Measurements from ENCODE around the gene TIPARP. TPM values are rescaled to one million over a fixed set of nuclear protein-coding genes. Genes with fewer than 3 reads are reported as not detected.

Gene TIPARP
- total RNA-seq, 4 donors from 2014 or later, result 61.9 to 94.8 (median 78.5) TPM

- WGBS, result 66% methylated on average over 2 of the region's 2 CpGs
- H3K9me3 ChIP-seq, result no peaks in the 10 kb centered on the region
- H3K4me1 ChIP-seq, result no peaks in the 10 kb centered on the region
- H3K27ac ChIP-seq (replicated peaks in 1 of 4), result no peak overlapping the region
- TF ChIP-seq CTCF (IDR thresholded peaks at IDR 0.05) (no peak), POLR2A (IDR thresholded peaks at IDR 0.05; ENCODE audit: low read depth) (no peak), POLR2AphosphoS5 (IDR thresholded peaks at IDR 0.05) (no peak), EP300 (IDR thresholded peaks at IDR 0.05) (no peak)
- no peak for DNase-seq (ENCODE audit: extremely low spot score)
- intact Hi-C loops (cut with DNase I), result no loop called here
- no peak overlapping the region for H3K4me3 ChIP-seq
- H3K27me3 ChIP-seq, result no peaks in the 10 kb centered on the region
- no peaks in the 10 kb centered on the region for H3K36me3 ChIP-seq
These were observed 9.1 kb upstream of the TIPARP start for GRCh38 chr3:156665291-156665690.

- no peaks in the 10 kb centered on the region for H3K4me1 ChIP-seq
- H3K27ac ChIP-seq (replicated peaks in 1 of 4), result no peak overlapping the region
- TF ChIP-seq CTCF (IDR thresholded peaks at IDR 0.05), result no peak
- no peak for TF ChIP-seq POLR2AphosphoS5 (IDR thresholded peaks at IDR 0.05)
- no peak for TF ChIP-seq EP300 (IDR thresholded peaks at IDR 0.05)
- no peak for TF ChIP-seq POLR2A (IDR thresholded peaks at IDR 0.05; ENCODE audit: low read depth)
- no peak for DNase-seq (ENCODE audit: extremely low spot score)
- no peaks in the 10 kb centered on the region for H3K27me3 ChIP-seq
- no peaks in the 10 kb centered on the region for H3K36me3 ChIP-seq
- H3K4me3 ChIP-seq, result no peak overlapping the region
- WGBS, result 78% methylated on average over 1 of the region's 1 CpG
- H3K9me3 ChIP-seq, result no peaks in the 10 kb centered on the region
- intact Hi-C loops (cut with DNase I), result no loop called here
These were observed 8.3 kb upstream of the TIPARP start for GRCh38 chr3:156666073-156666472.

GRCh38 chr3:156668073-156668763 lies 6.2 kb upstream of the TIPARP start:
- DNase-seq (ENCODE audit: extremely low spot score), result no peak
- Histone ChIP-seq H3K27me3 (no peaks in the 10 kb centered on the region), H3K27ac (replicated peaks in 1 of 4) (no peak overlapping the region), H3K4me3 (no peak overlapping the region), H3K9me3 (no peaks in the 10 kb centered on the region), H3K4me1 (no peaks in the 10 kb centered on the region), H3K36me3 (no peaks in the 10 kb centered on the region)
- TF ChIP-seq CTCF (IDR thresholded peaks at IDR 0.05), result no peak
- TF ChIP-seq EP300 (IDR thresholded peaks at IDR 0.05), result no peak
- no peak for TF ChIP-seq POLR2A (IDR thresholded peaks at IDR 0.05; ENCODE audit: low read depth)
- no peak for TF ChIP-seq POLR2AphosphoS5 (IDR thresholded peaks at IDR 0.05)
- 44% methylated on average over 4 of the region's 4 CpGs for WGBS
- intact Hi-C loops (cut with DNase I), result no loop called here

GRCh38 chr3:156670077-156670476 lies 4.3 kb upstream of the TIPARP start:
- Histone ChIP-seq H3K4me1 (peaks cover 0 to 7% (median 6%) of the 10 kb centered on the region in 4 donors), H3K4me3 (no peak overlapping the region), H3K9me3 (no peaks in the 10 kb centered on the region), H3K27ac (replicated peaks in 1 of 4) (no peak overlapping the region), H3K27me3 (no peaks in the 10 kb centered on the region), H3K36me3 (no peaks in the 10 kb centered on the region)
- 92% methylated on average over 2 of the region's 2 CpGs for WGBS
- TF ChIP-seq CTCF (IDR thresholded peaks at IDR 0.05) (no peak), POLR2A (IDR thresholded peaks at IDR 0.05; ENCODE audit: low read depth) (no peak), EP300 (IDR thresholded peaks at IDR 0.05) (no peak), POLR2AphosphoS5 (IDR thresholded peaks at IDR 0.05) (no peak)
- intact Hi-C loops (cut with DNase I), result loop anchor here (5.0 kb wide), 2 partner anchors 113 to 412 kb away; partner anchors contain the start of gene SSR3
- no peak for DNase-seq (ENCODE audit: extremely low spot score)

Data from esophagus muscularis mucosa (tissue), 4 donors.